Gastrocnemius medialis (tissue), 4 donors: ENCODE measurements around the gene PTER.

Source experiments
- CTCF ChIP-seq, 5 experiments: fragments of 450-650 bp in 3 of 5; fragments of 200-600 bp in 2 of 5; sonication (generic) in 2 of 5; IDR thresholded peaks in 4 of 5; conservative IDR thresholded peaks in 1 of 5; 1 replicate in 4 of 5; 2 replicates in 1 of 5; pipeline ENCODE4 v1.5.1; 2016 to 2019; ENCODE audit warnings: antibody characterized with exemption in 5 of 5, mild to moderate bottlenecking in 3 of 5, moderate library complexity in 3 of 5
- POLR2A ChIP-seq, 2 donors: fragments of 450-650 bp; IDR thresholded peaks; one replicate each; pipeline ENCODE4 v1.6.1; 2017; ENCODE audit warnings: antibody characterized with exemption in 2 of 2, mild to moderate bottlenecking in 2 of 2, moderate library complexity in 2 of 2

- TF ChIP-seq CTCF (IDR thresholded peaks at IDR 0.05 in 4 of 5, conservative IDR thresholded peaks at IDR 0.05 in 1 of 5), result no peak
- no peak for TF ChIP-seq POLR2A (IDR thresholded peaks at IDR 0.05)
Observed at GRCh38 chr10:16429539-16429938, 7.3 kb upstream of the PTER start.
